Glutamatergic neuron (in vitro differentiated cells): ENCODE data around the gene ZBTB5. TPM values are rescaled to one million over a fixed set of nuclear protein-coding genes. Genes with fewer than 3 reads are reported as not detected.
"Not testable (repeated sequence)": the region's sequence is repeated elsewhere in the genome, so short reads cannot be mapped to it uniquely, and the experiment has no call there.

Experiments used
- DNase-seq: peaks from one replicate; pipeline ENCODE4 v3.0.0; 2022
- H3K27ac Mint-ChIP-seq: one replicate; pipeline ENCODE4 v1.8.0; 2020; ENCODE audit warnings: mild to moderate bottlenecking, mixed read lengths, inconsistent platforms; ENCODE audit not compliant: unreplicated experiment
- H3K27me3 Mint-ChIP-seq: one replicate; pipeline ENCODE4 v1.8.0; 2020; ENCODE audit warnings: mild to moderate bottlenecking, moderate library complexity, mixed read lengths, inconsistent platforms; ENCODE audit not compliant: unreplicated experiment
- H3K36me3 Mint-ChIP-seq: one replicate; pipeline ENCODE4 v1.8.0; 2020; ENCODE audit warnings: mild to moderate bottlenecking, mixed read lengths, inconsistent platforms; ENCODE audit not compliant: unreplicated experiment
- H3K4me1 Mint-ChIP-seq: one replicate; pipeline ENCODE4 v1.8.0; 2020; ENCODE audit warnings: mild to moderate bottlenecking, low read depth, mixed read lengths, inconsistent platforms; ENCODE audit not compliant: unreplicated experiment
- H3K4me3 Mint-ChIP-seq: one replicate; pipeline ENCODE4 v1.8.0; 2020; ENCODE audit warnings: mild to moderate bottlenecking, mixed read lengths, inconsistent platforms; ENCODE audit not compliant: unreplicated experiment
- H3K9me3 Mint-ChIP-seq: one replicate; pipeline ENCODE4 v1.8.0; 2020; ENCODE audit warnings: mild to moderate bottlenecking, moderate library complexity, mixed read lengths, inconsistent platforms; ENCODE audit not compliant: unreplicated experiment
- CTCF ChIP-seq: fragments of 200-600 bp; sonication (generic); IDR thresholded peaks from one replicate; pipeline ENCODE4 v1.5.0; 2021; ENCODE audit not compliant: partially characterized antibody, unreplicated experiment
- total RNA-seq: library from RNA; stranded (reverse); fragmentation: NEBNext Ultra II Directional; extraction: Animal tissue kit (Norgen Biotek cat#: 25700); gene quantifications from one replicate; pipeline ENCODE4 v1.2.1, GENCODE V29; 2021; ENCODE audit not compliant: unreplicated experiment

ZBTB5 gene
- total RNA-seq, 1 donor from 2014 or later, result 14.3 TPM

DNA sequence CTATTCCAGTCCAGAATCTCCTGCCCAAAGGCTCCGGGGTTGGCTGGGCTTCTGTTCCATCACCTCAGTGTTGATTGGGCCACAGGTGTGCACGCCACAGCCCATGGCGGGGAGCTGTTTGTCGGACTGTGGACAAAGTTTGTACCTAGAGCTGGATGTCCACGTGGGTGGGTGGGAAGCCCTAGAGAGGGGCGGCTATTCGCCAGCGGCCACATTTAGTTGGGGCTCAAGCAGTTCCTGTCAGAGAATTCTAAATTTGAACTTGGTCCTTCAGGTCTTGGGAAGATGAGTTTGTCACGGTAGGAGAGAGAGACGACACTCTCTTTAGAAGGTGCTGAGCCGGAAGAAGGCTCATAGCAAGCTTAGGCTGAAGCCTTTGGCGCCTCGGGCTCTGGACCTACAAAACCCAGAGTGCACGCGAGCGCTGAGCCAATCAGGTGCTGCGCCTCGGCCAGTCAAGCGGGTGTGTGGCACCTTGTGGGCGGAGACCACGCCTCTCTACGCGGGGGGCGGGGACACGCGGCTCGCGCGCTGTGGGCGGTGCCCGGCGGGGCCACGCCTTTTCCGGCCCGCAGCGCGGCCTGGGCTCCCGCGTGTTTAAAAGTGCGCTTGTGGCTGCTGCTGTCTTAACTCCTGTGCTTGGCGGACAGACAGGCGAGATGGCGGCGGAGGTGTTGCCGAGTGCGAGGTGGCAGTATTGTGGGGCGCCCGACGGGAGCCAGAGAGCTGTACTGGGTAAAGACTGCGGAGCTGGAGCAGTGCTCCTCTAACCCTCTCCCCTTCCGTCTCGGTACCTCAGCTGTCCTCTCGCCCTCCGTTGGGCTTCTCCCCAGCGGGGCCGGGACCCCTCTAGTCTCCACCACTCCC is 20.4 kb upstream of the ZBTB5 start, which contains the start of gene POLR1E:
Gene POLR1E (plus strand): TSS at position 560 of the 867 bp plus-strand sequence. CDS start 100 bp downstream, at position 660.
- peak within 1 kb of the TSS; percentile 91 for H3K27ac Mint-ChIP-seq
- TF ChIP-seq CTCF, result no peak
- H3K27me3 Mint-ChIP-seq, result no peaks in the 10 kb centered on the region
- no peaks in the 10 kb centered on the region for H3K36me3 Mint-ChIP-seq
- H3K4me3 Mint-ChIP-seq, result peak within 1 kb of the TSS; percentile 100
- H3K9me3 Mint-ChIP-seq, result peaks cover 5% of the 10 kb centered on the region
- DNase-seq, result peak; percentile 94
- peaks cover 11% of the 10 kb centered on the region for H3K4me1 Mint-ChIP-seq

DNA sequence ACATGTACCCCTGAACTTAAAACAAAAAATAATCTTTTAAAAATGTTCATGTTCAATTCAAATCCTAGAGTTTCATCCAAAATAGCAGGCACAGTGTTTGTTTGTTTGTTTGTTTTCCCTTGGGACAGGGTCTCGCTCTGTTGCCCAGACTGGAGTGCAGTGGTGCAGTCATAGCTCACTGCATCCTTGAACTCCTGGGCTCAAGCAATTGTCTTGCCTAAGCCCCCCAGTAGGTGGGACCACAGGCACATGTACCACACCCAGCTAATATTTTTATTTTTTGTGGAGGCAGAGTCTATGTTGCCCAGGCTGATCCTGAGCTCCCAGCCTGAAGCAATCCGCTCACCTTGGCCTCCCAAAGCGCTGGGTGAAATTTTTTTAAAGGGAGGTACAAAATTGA is 15.5 kb upstream of the ZBTB5 start:
- H3K27ac Mint-ChIP-seq, result no peak overlapping the region

DNA sequence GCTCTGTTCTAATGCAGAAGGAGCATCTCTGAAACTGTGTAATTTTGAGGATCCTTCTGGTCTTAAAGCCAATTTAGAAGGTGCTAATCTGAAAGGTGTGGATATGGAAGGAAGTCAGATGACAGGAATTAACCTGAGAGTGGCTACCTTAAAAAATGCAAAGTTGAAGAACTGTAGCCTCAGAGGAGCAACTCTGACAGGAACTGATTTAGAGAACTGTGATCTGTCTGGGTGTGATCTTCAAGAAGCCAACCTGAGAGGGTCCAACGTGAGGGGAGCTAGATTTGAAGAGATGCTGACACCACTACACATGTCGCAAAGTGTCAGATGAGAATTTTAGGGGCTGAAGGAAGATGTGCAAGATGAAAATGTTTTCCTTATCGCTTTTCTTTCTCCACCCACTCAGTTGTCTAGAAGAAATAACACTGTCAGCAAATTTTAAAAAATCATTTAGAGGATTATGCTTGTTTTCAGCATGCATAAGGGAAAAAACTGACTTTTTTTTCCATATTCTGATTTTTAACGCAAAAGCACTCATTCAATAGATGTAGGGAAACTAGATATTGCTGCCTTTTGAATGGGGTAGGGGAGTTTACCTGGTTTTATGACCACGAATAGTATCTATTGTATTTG is 12.9 kb upstream of the ZBTB5 start:
- not testable (repeated sequence) for H3K27me3 Mint-ChIP-seq, H3K36me3 Mint-ChIP-seq, H3K9me3 Mint-ChIP-seq, H3K4me3 Mint-ChIP-seq, DNase-seq, H3K27ac Mint-ChIP-seq, H3K4me1 Mint-ChIP-seq

More for the DNA sequence above, 15.5 kb upstream of the ZBTB5 start:
- peak; percentile 17 for TF ChIP-seq CTCF
- no peaks in the 10 kb centered on the region for H3K36me3 Mint-ChIP-seq
- H3K4me3 Mint-ChIP-seq, result no peak overlapping the region
- H3K27me3 Mint-ChIP-seq, result peaks cover 2% of the 10 kb centered on the region
- DNase-seq, result no peak
- peaks cover 3% of the 10 kb centered on the region for H3K9me3 Mint-ChIP-seq
- peaks cover 2% of the 10 kb centered on the region for H3K4me1 Mint-ChIP-seq

DNA sequence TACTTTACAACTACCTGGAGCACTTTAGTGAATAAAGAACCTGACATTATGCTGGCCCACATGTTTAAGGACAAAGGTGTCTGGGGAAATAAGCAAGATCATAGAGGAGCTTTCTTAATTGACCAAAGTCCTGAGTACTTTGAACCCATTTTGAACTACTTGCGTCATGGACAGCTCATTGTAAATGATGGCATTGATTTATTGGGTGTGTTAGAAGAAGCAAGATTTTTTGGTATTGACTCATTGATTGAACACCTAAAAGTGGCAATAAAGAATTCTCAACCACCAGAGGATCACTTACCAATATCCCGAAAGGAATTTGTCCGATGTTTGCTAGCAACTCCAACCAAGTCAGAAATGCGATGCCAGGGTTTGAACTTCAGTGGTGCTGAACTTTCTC is 12.2 kb upstream of the ZBTB5 start:
- H3K9me3 Mint-ChIP-seq, H3K36me3 Mint-ChIP-seq, H3K4me1 Mint-ChIP-seq, H3K27ac Mint-ChIP-seq, H3K4me3 Mint-ChIP-seq, H3K27me3 Mint-ChIP-seq, DNase-seq: not testable (repeated sequence)

DNA sequence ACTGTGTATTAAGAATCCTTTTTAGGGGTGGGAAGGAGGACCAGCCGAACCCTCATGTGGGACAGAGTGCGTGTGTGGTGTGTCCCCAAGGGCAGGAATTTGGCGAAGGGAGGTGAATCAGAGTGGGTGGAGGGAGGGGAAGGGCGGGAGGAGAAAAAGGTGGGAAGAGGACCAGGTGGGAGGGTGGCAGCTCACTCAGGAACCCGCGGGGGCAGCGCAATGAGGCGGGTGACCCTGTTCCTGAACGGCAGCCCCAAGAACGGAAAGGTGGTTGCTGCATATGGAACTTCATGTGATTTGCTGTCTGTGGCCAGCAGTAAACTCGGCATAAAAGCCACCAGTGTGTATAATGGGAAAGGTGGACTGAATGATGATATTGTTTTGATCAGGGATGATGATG is 11.7 kb upstream of the ZBTB5 start:
- Mint-ChIP-seq H3K27ac (no peak overlapping the region), H3K4me1 (no peaks in the 10 kb centered on the region)

More for the DNA sequence above, 11.7 kb upstream of the ZBTB5 start:
- peaks cover 4% of the 10 kb centered on the region for H3K9me3 Mint-ChIP-seq
- H3K36me3 Mint-ChIP-seq, result no peaks in the 10 kb centered on the region
- peaks cover 2% of the 10 kb centered on the region for H3K27me3 Mint-ChIP-seq
- no peak for TF ChIP-seq CTCF
- no peak overlapping the region for H3K4me3 Mint-ChIP-seq
- no peak for DNase-seq
